HG03575 (cell line): ENCODE measurements around the gene SEL1L2.

Experiments
- ATAC-seq: cut with Tn5 transposase; IDR thresholded peaks from one replicate; pipeline ENCODE4 v1.9.1; 2021; ENCODE audit not compliant: unreplicated experiment, insufficient number of reproducible peaks, low FRiP score; ENCODE audit errors: extremely low read depth

Gene SEL1L2

GRCh38 chr20:13936781-13937576, 53.4 kb downstream of the SEL1L2 start:
- no peak for ATAC-seq

- no peak for ATAC-seq
These were observed 55.2 kb downstream of the SEL1L2 start for GRCh38 chr20:13934992-13935894.

- ATAC-seq: no peak
These were observed 60.1 kb downstream of the SEL1L2 start for GRCh38 chr20:13930281-13930680.

- no peak for ATAC-seq
These were observed 60.6 kb downstream of the SEL1L2 start for GRCh38 chr20:13929836-13930235.

- ATAC-seq: no peak
These were observed 61.5 kb downstream of the SEL1L2 start for GRCh38 chr20:13928901-13929300.

- ATAC-seq: no peak
These were observed 63.2 kb downstream of the SEL1L2 start for GRCh38 chr20:13927171-13927570.

- ATAC-seq: no peak
These were observed 68.2 kb downstream of the SEL1L2 start for GRCh38 chr20:13922241-13922640.

- ATAC-seq: no peak
These were observed 75.1 kb downstream of the SEL1L2 start for GRCh38 chr20:13915284-13915683.

- ATAC-seq: no peak
These were observed 76.8 kb downstream of the SEL1L2 start for GRCh38 chr20:13913572-13913971.

- no peak for ATAC-seq
These were observed 77.3 kb downstream of the SEL1L2 start for GRCh38 chr20:13913131-13913530.

GRCh38 chr20:13910492-13910891, 79.9 kb downstream of the SEL1L2 start:
- no peak for ATAC-seq

- ATAC-seq: no peak
These were observed 81.3 kb downstream of the SEL1L2 start for GRCh38 chr20:13909067-13909466.

GRCh38 chr20:13904766-13905165, 85.6 kb downstream of the SEL1L2 start:
- ATAC-seq: no peak

- no peak for ATAC-seq
These were observed 89.9 kb downstream of the SEL1L2 start for GRCh38 chr20:13900496-13900895.

- ATAC-seq: no peak
These were observed 92.3 kb downstream of the SEL1L2 start for GRCh38 chr20:13898012-13898612.

- ATAC-seq: no peak
These were observed 98.8 kb downstream of the SEL1L2 start for GRCh38 chr20:13891575-13891974.

GRCh38 chr20:13884803-13885202, 105.6 kb downstream of the SEL1L2 start:
- ATAC-seq: no peak

GRCh38 chr20:13883425-13883824, 107.0 kb downstream of the SEL1L2 start:
- ATAC-seq: no peak

- ATAC-seq: no peak
These were observed 111.8 kb downstream of the SEL1L2 start for GRCh38 chr20:13878566-13878965.

- ATAC-seq: no peak
These were observed 112.6 kb downstream of the SEL1L2 start for GRCh38 chr20:13877793-13878192.
